Heart left ventricle (tissue), 13 donors: ENCODE measurements around the gene CFB.

ENCODE experiments used
- POLR2A ChIP-seq, 2 donors: fragments of 450-650 bp; IDR thresholded peaks; one replicate each; pipeline ENCODE4 v1.6.1; 2017; ENCODE audit warnings: antibody characterized with exemption in 2 of 2, mild to moderate bottlenecking in 2 of 2, moderate library complexity in 2 of 2
- TF ChIP-seq, protein P1 (sequence below), 12 donors: fragments of 200-600 bp; sonication (generic) in 4 of 12; IDR thresholded peaks; one replicate each; pipeline versions ENCODE4 v1.5.0 to v1.8.0; 2018 to 2022; ENCODE audit warnings: antibody characterized with exemption in 12 of 12, mild to moderate bottlenecking in 5 of 12
- donor health status: ischemic (EF 13 %, LVEDD 7.1; RV severe dilation, severe dysfunction).
- donor health status: DM: no; HTN: yes; CAD: no.
- donor health status: DM: no; HTN: no; CAD: no.
- donor health status: ischemic (EF 25% LVEDD 6.9; RV normal size, moderate dysfunction).
- donor health status: ischemic (EF 25% LVEDD 5.7; RV mildly dilated, moderate dysfunction).
- donor health status: ischemic (EF 35%, LVEDD 5.7; RV mildly dilated, moderate dysfunction).
- donor health status: nonischemic (EF 11% LVEDD 7.7; RV severe dilation, severe dysfunction).
- donor health status: DM: yes; HTN: yes; CAD: no.
- donor health status: PGD.
- donor health status: ischemic (EF 29% LVEDD 5.4; RV normal size, mild dysfunction).
- donor health status: nonischemic (EF 23%, LVEDD 6.1; RV moderate dilation, normal function).

- TF ChIP-seq, protein P1, sequence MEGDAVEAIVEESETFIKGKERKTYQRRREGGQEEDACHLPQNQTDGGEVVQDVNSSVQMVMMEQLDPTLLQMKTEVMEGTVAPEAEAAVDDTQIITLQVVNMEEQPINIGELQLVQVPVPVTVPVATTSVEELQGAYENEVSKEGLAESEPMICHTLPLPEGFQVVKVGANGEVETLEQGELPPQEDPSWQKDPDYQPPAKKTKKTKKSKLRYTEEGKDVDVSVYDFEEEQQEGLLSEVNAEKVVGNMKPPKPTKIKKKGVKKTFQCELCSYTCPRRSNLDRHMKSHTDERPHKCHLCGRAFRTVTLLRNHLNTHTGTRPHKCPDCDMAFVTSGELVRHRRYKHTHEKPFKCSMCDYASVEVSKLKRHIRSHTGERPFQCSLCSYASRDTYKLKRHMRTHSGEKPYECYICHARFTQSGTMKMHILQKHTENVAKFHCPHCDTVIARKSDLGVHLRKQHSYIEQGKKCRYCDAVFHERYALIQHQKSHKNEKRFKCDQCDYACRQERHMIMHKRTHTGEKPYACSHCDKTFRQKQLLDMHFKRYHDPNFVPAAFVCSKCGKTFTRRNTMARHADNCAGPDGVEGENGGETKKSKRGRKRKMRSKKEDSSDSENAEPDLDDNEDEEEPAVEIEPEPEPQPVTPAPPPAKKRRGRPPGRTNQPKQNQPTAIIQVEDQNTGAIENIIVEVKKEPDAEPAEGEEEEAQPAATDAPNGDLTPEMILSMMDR (IDR thresholded peaks at IDR 0.05) = no peak
- TF ChIP-seq POLR2A (IDR thresholded peaks at IDR 0.05) = no peak
These were observed 21.4 kb downstream of the CFB start for GRCh38 chr6:31966997-31967925.
